Measurements from ENCODE around the gene RGS3.
A peak's percentile ranks its signal among the peaks of the same experiment; 100 is the strongest.

The RGS3 gene

DNA sequence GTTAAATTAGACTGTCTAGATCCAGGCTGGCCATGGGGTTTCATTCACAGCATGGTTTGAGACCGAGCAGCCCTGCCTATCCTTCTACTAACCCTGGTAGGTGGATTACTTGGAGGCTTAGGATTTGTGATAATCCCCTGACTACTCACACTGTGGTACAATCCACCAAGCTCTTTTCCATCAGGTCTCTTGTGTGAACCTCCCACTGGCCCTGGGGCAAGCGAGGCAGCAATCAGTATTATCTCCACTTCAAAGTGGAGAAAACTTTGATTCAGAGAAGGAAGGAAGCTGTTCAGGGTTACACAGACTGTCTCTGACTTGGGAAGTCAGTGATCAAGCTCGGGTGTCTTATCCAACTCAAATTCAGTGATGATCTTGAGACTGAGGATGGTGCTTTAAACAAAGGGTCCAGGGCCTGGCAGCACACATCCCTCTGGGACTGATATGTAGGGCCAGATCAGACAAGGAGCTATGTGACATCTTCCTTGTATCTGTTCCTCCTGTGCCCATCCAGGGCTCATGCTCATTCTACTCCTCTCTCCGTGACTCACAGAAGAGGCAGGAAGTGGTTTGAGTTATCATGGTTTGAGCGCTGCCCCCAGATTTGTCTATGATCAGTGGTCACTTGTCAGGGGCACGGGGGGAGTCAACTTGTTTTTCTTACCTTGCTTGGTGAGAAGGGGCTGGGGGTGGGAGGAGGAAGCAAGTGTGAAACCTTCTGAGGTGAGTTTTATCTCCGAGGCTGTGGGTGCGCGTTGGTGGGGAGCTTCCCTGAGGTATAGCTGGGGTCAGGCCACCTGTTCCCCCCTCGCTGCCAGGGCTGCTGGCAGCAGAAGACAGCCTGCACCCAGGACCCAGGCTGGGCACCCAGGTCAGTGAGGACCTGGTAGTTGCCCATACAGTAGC lies 48.6 kb downstream of the RGS3 start:
- no peak for DNase-seq (ENCODE audit: low spot score)

DNA sequence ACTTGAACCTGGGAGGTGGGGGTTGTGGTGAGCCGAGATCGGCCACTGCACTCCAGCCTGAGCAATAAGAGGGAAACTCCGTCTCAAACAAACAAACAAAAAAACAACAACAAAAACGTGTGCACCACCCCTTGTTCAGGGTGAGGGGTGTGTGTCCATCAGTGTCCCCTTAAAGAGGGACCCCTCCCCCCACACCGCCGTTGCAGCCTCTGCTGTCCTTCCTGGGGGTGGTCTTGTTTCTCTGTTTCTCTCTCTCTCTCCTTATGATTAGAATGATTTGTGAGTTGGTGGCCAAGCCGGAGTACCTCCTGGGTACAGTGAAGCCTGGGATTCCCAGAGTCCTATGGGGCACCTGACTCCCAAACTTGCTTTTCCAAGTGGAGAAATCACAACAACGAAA lies 49.6 kb downstream of the RGS3 start:
- no peak for DNase-seq (ENCODE audit: low spot score)

DNA sequence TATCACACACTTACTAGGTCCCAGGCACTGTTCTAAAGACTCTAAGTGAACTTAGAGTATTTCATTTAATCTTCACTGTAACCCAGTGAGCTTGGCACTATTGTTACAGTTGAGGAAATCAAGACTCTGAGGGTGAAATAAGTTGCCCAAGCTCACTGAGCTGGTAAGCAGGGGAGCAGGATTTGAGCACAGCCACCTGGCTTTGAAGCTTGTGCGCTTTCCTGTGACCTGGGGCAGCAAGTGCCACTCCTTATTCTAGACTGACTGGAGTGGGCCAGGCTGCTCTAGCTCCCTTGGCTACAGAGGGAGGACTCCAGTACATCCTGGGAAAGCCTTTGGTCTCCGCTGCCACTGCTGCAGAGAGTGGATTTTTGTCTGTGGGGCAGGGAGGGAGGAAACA lies 50.0 kb downstream of the RGS3 start:
- DNase-seq (ENCODE audit: low spot score): no peak

DNA sequence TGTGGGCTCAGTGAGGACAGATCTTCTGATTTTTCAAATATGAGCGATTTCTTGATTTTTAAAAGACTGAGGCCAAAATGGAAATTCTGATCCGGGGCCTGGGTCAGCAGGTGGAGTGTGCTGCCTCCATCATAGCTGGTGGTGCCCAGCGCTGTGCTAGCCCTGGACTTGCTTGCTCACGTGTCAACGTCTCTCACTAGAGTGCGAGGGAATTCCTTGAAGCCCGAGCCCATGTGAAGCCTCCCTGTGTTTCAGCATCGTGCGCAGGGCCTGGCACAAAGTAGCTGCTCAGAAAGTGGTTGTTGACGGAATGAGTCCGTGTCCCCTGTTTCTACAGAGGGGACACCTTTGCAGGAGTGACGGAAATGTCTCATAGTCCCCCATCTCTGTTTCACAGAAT lies 50.5 kb downstream of the RGS3 start:
- no peak for DNase-seq (ENCODE audit: low spot score)

DNA sequence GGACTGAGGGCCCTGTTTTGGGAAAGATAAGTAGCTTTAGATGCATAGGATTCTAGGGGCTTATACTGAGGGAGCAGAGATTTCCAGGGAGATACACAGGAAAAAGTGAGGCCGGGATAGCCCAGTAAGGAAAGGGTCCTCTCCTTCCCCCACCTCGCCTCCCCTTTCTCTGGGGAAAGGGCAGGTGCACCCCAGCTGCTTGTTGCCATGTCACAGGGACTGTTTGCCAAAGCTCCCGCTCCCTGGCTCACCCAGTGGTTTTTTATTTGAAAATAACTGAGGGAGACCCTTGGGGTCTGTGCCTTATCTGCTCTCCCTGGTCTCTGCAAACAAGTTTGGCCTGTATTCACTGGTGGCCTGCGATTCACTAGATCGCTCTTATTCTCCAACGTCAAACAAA lies 51.2 kb downstream of the RGS3 start:
- no peak for DNase-seq (ENCODE audit: low spot score)

DNA sequence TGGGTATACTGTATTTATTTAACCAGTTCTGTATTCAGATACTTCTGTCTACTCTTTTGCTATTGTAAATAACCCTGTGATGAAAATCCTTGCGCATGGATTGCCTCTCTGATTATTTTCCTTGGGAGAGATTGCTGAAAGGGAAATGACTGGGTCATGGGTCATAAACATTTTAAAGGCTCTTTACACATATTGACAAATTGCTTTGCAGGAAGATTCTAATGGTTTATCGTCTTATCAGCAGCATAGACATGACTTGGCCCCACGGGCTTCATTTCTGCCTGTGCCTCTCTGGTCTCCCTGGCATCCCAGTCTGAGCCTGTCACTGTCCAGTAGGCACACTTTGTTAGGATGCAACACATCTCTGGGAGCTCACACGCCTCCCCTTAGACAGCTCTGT lies 52.3 kb downstream of the RGS3 start:
- no peak for DNase-seq (ENCODE audit: low spot score)

DNA sequence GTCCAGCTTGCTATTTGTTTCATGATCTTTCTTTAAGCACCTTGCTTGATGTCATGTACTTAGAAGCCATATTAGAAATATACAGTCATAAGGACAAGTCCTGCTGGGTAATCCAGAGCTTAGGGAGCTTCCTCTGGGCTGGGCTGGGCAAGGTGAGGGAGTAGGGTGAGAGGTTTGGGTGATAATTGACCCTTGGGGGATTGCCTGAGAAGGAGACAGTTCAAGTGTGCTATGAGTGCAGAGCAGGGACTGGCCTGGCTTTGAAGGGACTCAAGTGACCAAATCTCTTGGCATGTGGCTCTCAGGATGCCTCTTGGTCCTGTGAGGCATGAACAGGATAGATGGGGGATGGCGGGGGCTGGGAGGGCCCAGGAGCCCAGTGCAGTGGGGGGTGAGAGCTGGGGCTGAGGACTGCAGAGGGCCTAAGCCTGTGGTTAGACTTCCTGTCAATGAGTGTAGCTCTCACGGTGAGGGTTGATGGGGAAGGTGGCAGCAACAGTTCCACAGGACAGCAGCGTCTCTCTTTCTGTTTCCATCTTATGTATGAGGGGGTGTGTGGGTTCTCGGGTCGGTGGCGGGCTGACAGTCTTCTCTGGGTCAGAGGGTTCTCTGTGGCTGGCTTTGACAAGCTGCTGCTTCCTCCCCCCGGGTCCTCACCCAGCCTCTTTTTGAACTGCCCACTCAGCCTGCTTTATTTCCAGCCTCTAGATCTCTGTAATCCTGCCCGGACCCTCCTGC lies 53.5 kb downstream of the RGS3 start:
- no peak for DNase-seq (ENCODE audit: low spot score)

DNA sequence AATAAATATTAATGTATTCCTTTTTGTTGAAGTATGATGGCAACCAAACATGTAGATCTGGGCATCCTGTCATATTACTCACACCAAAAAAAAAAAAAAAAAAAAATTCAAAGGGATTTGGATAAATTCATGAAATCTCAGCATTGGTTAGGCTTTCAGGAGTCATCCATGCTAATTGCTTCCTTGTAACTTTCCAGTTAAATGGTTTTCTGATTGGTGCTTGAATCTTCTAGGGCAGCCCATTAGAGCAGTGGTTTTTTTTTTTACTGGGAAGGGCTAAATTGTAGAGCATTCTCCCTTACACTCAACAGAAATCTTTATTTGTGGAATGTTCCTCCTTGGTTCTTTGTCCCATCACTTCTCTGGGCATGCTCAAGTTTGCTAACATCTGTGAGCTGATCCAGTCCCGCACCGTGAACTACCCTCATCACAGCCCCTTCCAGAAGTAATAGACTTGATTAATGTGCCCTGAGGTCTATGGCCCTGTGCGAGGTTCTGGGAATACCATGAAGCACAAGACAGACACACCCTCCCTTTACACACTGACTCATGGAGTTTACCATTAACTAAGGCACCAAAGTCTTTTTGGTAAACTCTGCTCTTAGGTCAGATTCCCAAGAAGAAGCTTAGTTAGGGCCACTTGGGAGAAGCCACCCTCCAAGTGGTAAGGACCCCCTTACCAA lies 56.0 kb downstream of the RGS3 start:
- no peak for DNase-seq (ENCODE audit: low spot score)

DNA sequence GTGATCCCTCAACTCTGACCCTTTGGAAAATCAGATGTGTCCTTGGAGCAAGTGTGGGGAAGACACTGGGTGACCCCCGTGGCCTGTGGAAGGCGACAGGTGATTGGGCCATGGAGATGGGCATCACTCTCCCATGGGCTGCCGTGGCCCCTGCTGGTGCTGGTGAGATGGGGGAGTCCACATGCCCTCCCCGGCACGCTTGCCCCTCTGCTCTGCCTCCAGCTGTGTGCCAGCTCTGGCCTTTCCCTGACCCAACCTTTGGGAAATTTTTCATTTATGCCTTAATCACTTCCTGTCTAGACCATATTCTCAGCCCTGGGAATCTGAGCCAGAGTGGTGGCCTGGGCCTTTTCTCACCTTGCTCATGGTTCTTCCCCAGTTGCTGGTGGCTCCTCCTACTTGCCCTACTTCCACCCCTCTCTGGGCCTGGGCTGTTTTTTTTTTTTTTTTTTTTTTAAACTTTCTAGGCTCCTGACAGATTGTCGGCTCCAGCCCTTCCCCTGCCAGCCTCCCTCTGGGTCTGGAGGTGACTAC lies 56.6 kb downstream of the RGS3 start:
- no peak for DNase-seq (ENCODE audit: low spot score)

DNA sequence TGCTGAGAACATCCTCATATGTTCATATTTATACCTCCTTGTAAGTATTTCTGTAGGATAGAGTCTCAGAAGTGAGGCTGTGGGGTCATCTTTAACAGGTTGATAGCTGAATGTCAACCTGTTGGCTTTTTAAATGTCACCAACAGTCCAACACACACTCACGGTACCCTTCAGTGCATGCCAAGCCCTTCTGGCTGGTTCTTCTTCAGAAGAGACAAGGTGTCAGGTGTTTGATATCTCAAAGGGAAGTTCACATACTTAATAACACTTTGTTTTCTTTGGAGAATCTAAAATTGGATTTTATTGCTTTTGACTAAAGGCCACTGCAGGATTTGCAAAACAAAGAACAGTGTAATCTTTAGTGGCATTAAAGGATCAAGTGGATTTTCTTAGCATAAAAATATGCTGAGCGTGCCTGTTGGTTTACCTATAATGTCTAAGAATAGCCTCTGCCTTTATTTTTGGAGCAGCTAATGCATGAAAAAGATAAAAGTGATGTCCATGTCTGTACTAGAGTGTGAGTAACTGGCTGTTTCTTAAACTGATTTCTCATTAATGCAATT lies 58.2 kb downstream of the RGS3 start:
- no peak for DNase-seq (ENCODE audit: low spot score)

DNA sequence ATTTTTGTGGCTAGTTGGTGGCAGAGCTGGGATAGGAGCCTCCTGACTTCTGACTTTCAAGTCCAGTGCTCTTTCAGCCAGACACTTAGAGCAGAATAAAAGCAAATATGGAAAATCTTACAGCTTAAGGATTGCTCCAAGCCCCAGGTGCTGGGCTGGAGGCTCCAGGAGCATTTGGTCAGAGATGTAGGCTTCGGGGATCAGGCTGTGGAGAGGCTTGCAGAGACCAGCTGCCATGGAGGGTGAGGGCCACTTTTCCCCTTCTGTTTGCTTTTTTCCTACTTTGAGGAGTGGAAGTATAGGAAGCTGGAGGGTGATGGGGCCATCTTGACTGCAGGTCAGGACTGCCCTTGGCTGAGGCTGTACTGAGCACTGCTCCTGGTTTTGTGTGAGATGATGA lies 58.9 kb downstream of the RGS3 start:
- DNase-seq (ENCODE audit: low spot score): no peak

DNA sequence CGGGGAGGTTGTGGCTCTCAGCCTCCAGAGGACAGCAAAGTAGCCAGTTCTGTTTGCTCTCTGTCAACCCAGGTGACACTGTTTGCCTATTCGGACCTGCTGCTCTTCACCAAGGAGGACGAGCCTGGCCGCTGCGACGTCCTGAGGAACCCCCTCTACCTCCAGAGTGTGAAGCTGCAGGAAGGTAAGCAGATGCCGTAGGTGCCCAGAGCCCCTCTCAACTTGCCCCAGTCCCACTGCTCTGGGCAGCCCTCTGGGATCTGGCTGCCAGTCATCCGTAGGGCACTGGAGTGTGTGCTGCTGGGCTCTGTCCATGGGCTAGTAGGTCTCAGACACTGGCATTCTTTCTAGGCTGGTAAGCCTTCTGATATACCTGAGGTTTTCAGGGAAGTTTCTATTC lies 59.3 kb downstream of the RGS3 start:
- no peak for DNase-seq (ENCODE audit: low spot score)

DNA sequence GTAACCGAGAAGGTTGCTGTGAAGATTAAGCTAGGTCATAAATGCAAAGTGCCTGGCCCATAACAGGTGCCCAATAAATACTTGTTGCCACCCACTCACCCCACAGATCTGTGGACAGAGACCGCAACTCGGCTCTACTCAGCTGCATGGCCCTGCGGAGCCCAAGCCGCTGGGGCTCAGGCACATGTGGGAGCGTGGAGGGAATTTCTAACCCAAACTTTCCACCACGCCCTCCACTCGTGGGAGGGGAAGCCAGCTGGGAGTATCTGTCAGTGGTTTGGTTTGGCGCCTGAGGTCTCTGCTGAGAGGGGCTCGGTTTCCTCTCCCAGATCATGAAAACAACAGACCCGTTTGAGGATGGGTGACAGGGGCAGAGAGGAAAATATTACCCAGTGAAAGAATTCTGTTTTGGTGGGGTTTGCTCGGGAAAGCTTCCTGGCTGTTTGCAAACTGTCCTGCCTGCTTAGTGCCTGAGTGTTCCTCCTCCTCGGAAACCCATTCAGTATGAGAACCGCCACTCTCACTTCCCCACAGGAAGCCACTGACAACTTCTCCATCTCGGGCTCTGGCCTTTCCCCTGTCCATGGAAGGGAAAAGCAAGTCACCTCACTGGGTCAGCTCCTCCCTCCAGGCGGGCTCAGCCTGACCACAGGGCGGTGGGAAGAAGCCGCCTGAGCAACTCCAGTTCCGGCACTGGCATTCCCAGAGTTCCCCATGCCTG lies 60.1 kb downstream of the RGS3 start:
- peak; percentile 58 for DNase-seq (ENCODE audit: low spot score)

DNA sequence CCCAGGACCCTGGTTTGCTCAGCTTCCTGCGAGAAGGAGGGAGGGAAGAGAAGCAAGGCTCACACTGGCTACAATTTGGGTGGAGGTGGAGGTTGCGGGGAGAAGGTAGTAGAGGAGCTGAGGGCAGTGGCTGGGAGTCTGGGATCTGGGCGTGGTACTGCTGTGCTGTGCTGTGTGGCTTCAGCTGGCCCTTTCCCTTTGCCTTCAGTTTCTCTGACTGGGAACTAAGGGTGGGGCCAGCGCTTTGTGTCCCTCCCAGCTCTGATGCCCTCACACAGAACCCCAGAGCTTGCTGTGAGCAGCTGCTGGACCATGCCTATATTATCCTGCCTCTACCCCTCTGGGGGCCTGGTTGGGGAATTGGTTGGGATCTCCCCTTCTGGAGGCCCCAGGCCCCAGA lies 60.9 kb downstream of the RGS3 start:
- DNase-seq (ENCODE audit: low spot score): no peak

DNA sequence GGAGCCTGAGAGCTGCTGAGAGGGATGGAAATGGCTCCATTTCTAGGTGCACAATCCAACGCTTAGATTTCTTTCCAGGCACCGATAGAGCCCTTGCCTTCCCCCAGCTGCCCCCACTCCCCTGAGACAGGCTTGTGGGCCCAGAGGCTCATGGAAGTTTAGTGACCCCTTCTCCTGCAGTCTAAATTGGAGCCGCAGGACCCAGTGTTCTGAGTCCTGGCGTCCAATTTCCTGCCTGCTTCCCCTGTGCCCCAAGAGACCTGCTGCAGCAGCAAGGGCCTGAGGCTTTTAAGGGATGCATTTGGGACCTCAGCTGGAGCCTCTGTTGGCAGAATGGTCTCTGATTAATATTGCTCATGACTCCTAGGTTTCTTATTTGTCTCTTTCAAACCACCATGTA lies 61.7 kb downstream of the RGS3 start:
- no peak for DNase-seq (ENCODE audit: low spot score)

DNA sequence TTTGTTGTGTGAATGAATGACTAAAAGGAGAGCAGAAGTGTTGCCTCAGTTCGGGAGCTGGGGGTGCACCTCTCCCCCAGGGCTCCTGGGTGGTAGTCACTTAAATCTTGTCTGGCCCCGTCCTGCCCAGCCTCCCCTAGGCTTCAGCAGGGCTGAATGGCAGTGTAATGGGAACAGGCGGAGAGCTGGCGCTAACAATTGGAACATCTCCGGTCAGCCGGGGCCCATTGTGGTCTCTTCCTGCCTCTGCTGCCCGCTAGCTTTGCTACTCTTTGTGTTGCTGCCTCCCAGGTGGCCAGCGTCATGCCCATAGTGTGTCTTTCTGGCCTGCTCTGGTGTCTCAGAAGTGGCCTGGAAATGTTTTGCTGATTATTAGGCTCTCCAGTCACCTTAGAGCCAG lies 62.3 kb downstream of the RGS3 start:
- DNase-seq (ENCODE audit: low spot score): no peak

DNA sequence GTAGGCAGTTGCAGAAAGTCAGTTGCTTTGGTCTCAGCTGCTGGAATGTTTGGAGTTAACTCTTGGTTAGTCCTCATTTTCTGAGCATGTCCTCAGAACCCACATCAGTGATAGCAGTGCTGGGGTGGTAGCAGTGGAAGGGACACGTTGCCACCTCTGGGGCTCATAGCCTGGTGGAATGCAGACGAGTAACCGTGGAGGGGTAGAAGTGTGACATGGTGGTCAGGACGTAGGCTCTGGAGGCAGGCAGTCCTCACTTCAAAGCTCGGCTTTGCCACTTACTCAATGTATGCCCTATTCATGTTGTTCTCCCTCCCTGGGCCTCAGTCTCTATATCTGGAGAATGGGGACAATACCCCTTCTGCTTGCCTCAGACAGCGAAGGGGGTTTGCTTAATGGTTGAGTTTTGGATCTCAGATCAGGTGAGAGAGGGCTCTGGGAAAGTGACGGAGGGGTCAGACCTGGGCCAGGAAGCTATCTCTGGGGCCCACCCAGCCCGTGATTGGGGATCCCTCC lies 62.8 kb downstream of the RGS3 start:
- DNase-seq (ENCODE audit: low spot score): no peak

DNA sequence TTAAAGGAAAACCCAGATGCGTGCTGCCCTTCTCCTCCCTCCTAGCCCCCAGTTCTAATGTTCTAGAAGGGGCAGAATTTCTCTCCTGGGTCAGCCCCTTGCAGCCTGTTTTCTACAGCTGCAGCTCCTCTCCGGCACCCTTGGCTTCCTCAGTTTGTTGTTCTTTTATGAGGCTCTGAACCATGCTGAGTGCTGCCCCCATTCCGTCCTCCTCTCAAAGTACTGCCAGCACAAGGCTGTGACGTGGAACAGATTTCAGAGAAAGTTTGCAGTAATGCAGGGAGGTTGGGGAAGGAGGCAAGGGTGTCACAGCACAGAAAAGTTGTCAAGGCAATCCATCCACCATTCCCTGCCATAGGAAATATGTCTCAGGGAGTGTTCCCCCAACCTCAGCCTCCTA lies 63.3 kb downstream of the RGS3 start:
- DNase-seq (ENCODE audit: low spot score): peak; percentile 26

DNA sequence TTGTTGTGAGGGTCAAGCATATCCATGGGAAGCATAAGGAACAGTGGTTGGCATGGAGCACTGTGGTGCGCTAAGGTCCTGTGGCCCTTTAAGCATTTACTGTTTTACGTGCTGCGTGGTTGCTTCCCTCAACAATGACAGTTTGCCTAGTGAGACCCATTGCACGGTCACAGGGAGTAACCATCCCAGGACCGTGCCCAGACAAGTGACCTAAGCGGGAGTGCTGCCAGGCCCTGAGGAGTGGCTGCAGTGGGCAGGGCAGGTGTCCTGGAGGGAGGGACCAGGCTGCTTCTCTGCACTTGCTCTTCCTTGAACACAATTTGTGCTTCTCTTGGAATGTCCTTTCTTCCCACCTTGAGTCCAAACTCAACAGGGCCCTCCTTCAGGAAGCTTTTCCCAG lies 64.6 kb downstream of the RGS3 start:
- DNase-seq (ENCODE audit: low spot score): no peak

DNA sequence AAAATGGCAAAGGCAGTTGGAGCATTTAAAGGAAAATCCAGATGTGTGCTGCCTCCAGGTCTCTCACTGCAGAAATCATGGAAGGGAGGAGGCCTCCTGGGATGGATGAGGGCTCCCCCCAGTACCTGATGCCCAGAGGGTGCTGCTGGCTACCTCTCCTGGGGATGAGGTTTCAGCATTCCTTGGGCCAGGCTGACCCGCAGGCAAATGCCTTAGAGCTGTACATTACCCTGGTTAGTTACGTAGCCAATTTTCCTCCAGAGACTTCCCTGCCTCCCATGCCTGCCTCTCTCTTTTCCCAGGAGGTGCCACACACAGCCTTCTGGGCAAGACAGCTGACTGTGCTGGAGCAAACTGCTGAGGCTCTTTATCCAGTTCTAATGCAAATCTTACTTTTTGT lies 65.3 kb downstream of the RGS3 start:
- DNase-seq (ENCODE audit: low spot score): no peak

DNA sequence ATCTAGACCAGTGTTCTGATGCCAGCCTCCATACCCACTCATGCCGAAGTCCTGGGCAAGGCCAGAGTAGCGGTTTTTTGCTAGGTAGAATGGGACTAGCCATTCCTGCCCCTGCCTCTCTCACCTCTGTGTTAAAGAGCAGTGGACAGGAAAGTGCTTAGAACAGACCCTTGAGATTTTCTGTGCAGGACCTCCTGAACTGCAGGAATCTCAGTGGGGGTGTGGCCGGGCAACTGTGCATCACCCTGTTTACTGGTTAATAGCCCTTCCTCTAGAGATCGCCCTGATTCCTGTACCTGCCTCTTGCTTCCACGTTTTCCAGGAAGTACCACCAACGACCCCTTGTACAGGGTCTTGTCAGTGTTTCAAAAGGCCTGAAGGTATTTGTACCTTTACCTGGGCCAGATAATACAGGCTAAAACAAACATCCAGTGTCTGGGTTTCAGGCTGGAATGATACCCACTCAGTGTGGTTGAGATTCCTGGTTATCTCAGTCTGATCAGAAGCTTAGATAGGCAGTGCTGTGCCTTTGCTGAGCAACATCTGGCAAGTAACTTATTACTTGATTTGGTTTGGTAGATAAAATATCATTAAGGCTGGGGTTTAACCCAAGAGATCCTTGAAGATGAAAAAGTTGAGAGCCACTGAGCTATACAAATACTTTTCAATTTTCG lies 65.9 kb downstream of the RGS3 start:
- DNase-seq (ENCODE audit: low spot score): no peak

All from pons (tissue), 1 donor.